ENCODE data around the gene TNFAIP1.
"Not testable (repeated sequence)": the region's sequence is repeated elsewhere in the genome, so short reads cannot be mapped to it uniquely, and the experiment has no call there.

The TNFAIP1 gene

DNA sequence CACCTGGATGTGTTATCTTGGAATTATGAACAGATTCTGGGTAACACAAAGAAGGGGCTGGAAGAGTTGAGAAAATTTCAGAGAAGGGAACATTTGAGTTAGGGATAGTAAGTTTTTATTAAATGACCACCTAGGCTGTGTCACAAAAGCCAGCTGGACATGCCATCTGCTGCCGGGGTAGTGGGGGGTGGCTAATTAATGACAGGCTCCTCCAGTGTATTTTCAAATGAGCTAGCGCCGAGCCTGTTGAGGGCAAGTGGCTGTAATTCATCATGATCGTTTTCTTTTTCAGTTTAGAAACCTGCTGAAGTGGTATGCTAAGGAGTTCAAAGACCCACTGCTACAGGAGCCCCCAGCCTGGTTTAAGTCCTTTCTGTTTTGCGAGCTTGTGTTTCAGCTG lies 10.3 kb upstream of the TNFAIP1 start:
- no peak for DNase-seq (ENCODE audit: low read depth)

DNA sequence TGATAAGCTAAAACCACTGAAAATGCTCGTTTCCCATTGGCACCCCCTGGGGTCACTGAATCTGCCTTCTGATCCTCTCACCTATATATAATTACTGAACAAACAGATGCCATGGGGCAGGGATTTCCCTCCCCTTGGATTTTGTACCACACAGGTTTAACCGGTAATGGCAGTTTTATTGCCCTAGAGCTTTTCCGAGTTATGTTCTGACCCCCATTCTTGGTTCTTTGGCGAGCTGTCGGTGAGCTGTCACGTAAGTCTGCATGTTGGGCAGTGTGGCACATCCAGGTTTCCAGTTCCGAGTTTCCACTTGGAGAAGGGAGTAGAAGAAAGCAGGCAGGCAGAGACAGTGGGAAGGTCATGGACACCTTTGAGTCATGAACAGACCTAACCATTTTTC lies 9.4 kb upstream of the TNFAIP1 start:
- no peak for DNase-seq (ENCODE audit: low read depth)

DNA sequence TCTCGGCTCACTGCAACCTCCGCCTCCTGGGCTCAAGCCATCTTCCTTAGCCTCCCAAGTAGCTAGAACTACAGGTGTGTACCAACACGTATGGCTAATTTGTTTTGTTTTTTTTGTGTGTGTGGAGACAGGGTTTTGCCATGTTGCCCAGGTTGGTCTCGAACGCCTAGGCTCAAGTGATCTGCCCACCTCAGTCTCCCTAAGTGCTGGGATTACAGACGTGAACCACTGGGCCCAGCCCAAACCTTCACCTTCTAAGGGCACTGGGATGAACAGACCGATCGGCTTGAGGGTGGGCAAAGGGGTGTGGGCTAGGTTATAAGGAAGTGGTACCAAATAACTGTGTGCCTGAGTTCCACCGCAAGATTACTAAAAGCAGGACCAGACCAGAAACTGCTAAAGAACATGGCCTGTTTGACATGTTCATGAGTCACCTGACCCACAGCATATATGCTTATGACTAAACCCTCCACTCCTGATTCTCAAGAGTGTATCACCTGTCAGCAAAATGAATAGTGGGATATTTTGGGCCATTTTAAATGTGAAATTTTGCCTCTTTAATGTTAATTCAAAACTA lies 8.4 kb upstream of the TNFAIP1 start:
- DNase-seq (ENCODE audit: low read depth): no peak

DNA sequence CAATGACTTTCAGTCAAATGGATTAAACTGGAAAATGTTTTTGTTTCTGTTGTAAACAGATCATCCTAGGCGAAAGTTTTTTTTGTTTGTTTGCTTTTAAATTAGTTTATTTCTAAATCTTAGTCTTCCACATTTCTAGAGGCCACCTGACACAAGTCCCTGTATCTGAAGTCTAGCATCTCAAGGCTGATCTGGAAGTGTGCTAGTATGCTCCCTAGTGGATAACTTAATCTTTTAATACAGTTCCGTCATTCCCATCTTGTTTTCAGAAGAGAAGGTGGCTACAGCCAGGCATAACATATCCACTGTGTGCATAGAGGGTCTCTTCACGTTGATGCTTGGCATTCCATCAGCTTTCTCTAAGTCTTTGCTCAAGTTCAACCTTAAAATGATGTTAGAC lies 7.9 kb upstream of the TNFAIP1 start:
- DNase-seq (ENCODE audit: low read depth): no peak

GRCh38 chr17:28328325-28328724 lies 7.2 kb upstream of the TNFAIP1 start:
- no peak for DNase-seq (ENCODE audit: low read depth)

GRCh38 chr17:28330671-28331070 lies 4.9 kb upstream of the TNFAIP1 start:
- no peak for DNase-seq (ENCODE audit: low read depth)

DNA sequence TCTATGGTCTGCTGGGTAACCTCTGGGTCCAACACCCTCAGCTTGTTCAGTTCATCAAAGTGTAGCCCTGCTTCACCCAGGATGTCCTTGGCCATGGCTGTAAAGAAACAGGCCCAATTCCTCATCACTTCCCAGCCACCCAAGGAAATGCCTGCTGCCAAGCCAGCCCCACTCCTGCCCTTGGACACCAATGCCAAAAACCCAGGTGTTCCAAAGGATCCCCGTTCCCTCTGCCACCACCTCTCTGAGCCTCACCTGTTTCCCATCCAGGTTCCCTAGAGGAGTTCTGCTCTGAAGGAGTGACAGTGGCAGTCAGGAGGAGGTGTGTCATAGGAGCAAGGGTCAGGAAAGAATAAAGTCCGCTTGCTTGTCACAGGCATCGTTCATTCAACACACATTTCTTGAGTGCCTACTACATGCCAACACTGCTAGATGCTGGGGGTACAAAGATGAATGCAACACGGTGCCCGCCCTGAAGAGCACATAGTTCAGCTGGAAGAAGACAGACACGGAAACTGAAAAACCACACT lies 3.6 kb upstream of the TNFAIP1 start:
- DNase-seq (ENCODE audit: low read depth): no peak

DNA sequence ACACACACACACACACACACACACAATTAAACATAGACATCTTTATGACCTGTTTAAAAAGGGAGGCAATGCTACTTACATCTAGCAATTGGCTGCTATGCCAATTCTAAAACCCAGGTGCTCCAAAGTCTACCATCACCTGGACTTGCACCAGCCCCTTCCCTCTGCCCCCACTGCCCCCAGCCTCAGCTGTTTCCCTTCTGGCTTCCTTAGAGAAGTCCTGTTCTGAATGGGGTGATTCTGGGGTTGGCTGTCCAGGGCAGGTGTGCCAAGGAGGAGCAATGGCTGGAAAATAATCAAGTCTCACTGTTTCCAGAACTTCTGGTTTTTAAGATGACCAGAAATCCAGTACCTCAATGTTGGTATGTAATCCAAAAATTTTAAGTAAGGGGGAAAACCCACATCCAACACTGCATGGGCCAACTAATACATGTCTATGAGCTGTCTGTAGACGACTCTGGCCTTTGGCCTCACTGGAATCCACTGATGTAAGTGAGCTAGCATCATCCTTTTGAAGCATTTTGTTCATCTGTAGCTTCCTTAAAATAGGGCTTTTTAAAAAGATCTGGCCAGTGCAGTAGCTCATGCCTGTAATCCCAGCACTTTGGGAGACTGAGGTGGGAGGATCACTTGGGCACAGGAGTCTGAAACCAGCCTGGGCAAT lies 2.3 kb upstream of the TNFAIP1 start:
- DNase-seq (ENCODE audit: low read depth): no peak

DNA sequence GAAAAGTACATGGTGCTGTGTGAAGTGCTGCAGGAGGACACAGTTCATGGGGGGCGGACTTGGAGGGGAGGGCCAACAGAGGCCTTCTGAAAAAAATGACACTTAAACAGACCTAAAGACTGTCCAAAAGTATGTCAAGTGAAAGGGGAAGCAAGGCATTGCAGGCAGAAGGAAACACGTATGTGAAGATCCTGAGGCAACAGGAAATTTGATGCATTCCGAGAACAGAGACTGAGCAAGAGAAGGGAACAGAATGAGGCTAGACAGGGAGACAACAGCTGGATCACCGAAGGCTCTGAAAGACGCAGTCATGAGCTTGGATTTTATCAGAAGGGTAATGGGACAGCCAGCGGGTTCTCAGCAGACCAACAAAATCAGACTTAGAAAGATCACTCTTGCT lies 1.4 kb upstream of the TNFAIP1 start:
- DNase-seq (ENCODE audit: low read depth): no peak

DNA sequence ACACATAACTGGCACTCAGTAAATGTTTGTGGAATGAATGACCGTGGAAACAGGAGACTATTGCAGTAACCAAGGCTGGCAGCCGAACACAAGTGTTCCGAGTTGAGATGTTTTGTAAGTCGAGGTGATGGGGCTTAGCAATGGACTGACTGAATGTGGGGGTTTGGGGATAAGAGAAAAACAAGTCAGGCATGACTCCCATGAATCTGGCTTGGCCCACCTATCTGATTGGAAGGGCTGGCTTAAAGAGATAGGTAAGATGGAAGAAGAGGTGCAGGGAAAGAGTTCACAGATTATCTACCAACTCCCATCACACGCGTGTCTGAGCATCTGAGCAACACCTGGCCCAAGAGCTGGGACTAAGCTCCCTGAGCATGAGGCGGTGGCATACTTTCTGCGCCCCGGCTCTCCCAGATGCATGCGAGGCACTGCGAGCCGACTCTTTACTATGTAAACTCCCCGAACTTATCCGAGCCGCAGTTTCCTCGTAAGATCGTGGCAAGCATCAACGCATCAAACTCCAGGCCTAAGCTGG lies 828 bp upstream of the TNFAIP1 start:
- no peak for DNase-seq (ENCODE audit: low read depth)

DNA sequence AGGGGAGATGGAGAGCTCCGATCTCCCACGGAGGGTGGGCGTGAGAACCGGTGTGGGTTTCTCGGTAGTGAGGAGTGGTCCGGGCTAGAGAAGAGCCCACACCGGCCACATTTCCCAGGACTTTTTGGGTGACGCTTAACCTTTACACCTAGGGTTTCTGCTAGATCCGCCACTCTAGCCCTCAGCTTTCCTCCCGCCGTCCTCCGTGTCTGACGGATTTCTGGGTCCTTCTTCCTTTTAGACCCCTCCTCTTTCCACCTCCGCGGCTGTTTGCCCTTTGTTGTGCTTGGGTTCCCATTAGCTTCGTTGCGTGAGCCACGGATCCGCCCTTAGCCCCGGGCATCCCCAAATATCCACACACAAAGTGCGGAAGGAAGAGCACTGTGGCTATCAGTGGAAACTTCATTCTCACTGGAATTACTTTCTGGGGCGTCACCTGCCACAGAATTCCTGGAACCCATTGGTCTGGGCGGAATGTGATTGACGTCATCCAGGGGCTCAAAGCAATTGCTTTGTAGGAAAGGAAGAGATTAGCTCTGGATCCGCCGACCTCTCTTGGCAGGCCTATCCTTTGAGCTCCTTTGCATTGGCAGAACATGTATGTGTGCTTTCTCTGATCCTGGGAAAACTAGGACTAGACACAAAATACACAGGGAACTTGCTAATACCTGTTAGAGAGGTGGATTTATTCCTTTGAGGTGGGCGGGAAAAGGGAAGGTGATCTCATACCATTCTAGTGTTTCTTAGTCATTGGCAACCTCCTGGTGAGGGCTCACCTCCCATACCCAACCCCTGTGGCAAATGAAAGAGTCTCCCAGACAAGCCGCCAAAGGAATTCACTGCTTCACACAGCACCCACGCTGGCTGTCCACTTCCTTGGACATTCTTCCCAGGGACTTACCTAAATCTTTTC lies 654 bp downstream of the TNFAIP1 start:
- no peak for DNase-seq (ENCODE audit: low read depth)

- DNase-seq (ENCODE audit: low read depth): no peak
Observed at GRCh38 chr17:28338056-28338768, 2.7 kb downstream of the TNFAIP1 start.

GRCh38 chr17:28338769-28339212 lies 3.2 kb downstream of the TNFAIP1 start:
- not testable (repeated sequence) for DNase-seq (ENCODE audit: low read depth)

GRCh38 chr17:28339431-28339830 lies 3.9 kb downstream of the TNFAIP1 start:
- DNase-seq (ENCODE audit: low read depth): no peak

DNA sequence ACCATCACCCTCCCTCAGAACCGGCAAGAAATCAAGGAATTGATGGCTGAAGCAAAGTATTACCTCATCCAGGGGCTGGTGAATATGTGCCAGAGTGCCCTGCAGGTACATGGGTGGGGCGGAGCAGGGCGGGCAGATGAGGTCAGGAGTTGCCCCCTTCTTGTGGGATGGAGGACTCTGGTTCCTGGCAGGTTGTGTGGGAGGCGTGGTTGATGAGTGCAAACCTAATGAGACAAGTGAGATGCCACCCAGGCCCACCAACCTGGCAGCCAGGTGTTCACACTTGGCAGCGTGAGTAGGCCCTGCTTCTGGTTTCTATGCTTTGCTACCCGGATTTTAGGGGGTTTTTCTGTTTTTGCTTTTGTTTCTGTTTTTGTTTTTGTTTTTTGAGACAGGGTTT lies 4.8 kb downstream of the TNFAIP1 start:
- no peak for DNase-seq (ENCODE audit: low read depth)

DNA sequence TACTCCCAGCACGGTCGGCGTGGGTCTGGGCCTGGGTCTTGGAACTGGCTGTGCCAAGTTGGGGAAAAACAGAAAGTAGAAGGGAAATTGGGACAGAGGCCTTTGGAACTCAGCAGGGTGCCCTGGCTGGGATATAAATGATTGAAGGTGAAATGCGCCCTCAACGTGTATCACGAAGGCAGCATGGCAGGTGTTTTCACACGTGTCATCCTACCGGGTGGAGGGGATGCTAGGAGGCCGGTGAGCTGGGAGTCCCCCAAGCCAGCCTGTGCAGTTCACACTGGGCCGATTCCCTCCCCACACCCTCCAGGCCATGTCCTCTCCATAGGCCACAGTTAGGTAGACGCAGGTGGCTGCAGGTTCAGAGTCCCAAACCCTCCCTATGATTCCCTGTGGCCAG lies 6.0 kb downstream of the TNFAIP1 start:
- DNase-seq (ENCODE audit: low read depth): no peak

DNA sequence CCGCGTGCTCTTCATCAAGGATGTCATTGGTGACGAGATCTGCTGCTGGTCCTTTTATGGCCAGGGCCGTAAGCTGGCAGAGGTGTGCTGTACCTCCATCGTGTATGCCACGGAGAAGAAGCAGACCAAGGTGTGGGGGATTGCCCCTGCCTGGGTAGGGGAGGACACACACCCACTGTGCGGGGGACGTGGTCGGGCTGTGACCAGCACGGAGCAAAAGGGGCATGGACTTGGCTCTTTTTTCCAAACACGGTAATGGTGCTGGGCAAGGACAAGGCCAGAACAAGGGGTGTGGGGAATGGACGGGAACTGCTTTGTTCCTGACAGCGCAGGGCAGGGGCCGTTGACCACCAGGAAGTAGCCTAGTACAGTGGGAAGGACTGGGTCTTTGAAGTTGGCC lies 6.8 kb downstream of the TNFAIP1 start:
- no peak for DNase-seq (ENCODE audit: low read depth)

DNA sequence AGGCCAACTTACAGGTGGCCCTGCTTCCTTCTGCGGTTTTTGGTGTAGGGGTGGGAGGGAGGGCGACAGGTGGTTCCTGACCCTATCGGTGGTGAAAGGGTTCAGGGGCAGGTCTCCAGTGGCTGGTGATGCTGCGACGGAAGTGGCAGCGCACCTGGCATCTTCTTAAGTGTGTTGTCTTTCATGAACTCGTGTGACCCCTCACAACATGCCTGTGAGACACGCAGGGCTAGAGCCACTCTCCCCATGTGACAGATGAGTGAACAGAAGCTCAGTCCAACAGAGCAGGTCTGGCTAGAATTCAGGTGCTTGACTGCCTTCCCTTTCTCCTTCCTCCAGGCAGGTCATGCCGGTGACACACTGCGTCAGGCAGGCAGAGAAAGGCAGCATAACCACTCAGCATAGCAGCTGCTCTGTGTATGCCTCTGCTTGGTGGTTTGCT lies 8.0 kb downstream of the TNFAIP1 start:
- DNase-seq (ENCODE audit: low read depth): no peak

- no peak for DNase-seq (ENCODE audit: low read depth)
Observed at GRCh38 chr17:28344011-28344410, 8.4 kb downstream of the TNFAIP1 start.

DNA sequence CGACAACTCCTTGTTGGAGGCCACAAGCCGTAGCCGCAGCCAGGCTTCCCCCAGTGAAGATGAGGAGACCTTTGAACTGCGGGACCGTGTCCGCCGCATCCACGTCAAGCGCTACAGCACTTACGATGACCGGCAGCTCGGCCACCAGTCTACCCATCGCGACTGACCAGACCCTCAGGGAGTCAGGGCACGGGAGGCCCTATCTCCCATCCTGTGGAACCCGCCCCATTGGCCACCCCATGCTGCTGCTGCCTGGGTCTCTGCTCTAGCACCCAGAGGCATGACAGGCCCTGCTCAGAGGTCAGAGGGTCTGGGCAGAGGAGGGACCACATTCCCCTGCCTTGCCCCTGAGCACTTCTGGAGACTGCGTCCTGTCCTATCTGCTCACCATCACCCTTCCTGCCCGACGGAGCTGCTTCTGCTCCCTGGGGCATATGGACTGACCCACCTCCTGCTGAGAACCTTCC lies 8.9 kb downstream of the TNFAIP1 start:
- no peak for DNase-seq (ENCODE audit: low read depth)

- DNase-seq (ENCODE audit: low read depth): no peak
Observed at GRCh38 chr17:28345419-28346198, 10.0 kb downstream of the TNFAIP1 start.

Data from stimulated activated CD4-positive, alpha-beta T cell treated with anti-CD3 and anti-CD28 coated beads, Interleukin-2, amount 100 ng/mL, for 4 hours (primary cell).